A673 (cell line): ENCODE data around the gene EFNA3. TPM values are rescaled to one million over a fixed set of nuclear protein-coding genes. Genes with fewer than 3 reads are reported as not detected.
A peak's percentile ranks its signal among the peaks of the same experiment; 100 is the strongest.

Experiments
- BruUV-seq: library from RNA; stranded (reverse); fragments of 400-500 nt; replicated peaks from 2 replicates; lab custom pipeline; 2021; lab: Mats Ljungman, UMichigan
- CTCF ChIA-PET: fragments of 300-600 bp; sonication (Branson Sonifier 250); formaldehyde crosslinking; loops from one replicate; lab custom pipeline; 2022; ENCODE audit warnings: antibody characterized with exemption; lab: Charles Lee
- POLR2A ChIA-PET: fragments of 300-600 bp; sonication (Branson Sonifier 250); formaldehyde crosslinking; loops from one replicate; lab custom pipeline; 2022; ENCODE audit warnings: antibody characterized with exemption; ENCODE audit not compliant: low non-redundant PET; lab: Charles Lee
- DNase-seq: peaks from one replicate; pipeline ENCODE4 v3.0.0-alpha.2; 2015; ENCODE audit warnings: low spot score
- H3K27ac ChIP-seq: fragments of 200-600 bp; sonication (generic); 2 replicates; pipeline ENCODE4 v1.5.1; 2016; ENCODE audit warnings: mixed run types, low read depth, mild to moderate bottlenecking, mixed read lengths, antibody characterized with exemption, low read length; ENCODE audit not compliant: poor library complexity, severe bottlenecking
- H3K27me3 ChIP-seq: fragments of 200-600 bp; sonication (generic); replicated peaks from 2 replicates; pipeline ENCODE4 v1.6.1; 2017; ENCODE audit warnings: mixed run types, low read depth, mild to moderate bottlenecking, mixed read lengths, antibody characterized with exemption, low read length; ENCODE audit not compliant: insufficient read depth, poor library complexity
- H3K36me3 ChIP-seq: fragments of 200-600 bp; sonication (generic); 2 replicates; pipeline ENCODE4 v1.6.1; 2016; ENCODE audit warnings: mixed run types, mild to moderate bottlenecking, mixed read lengths, antibody characterized with exemption, low read length; ENCODE audit not compliant: insufficient read depth, poor library complexity, severe bottlenecking
- H3K4me1 ChIP-seq: fragments of 200-600 bp; sonication (generic); 2 replicates; pipeline ENCODE4 v1.6.1; 2017; ENCODE audit warnings: mixed run types, mild to moderate bottlenecking, mixed read lengths, antibody characterized with exemption, low read length; ENCODE audit not compliant: insufficient read depth, poor library complexity, severe bottlenecking
- H3K4me3 ChIP-seq: fragments of 200-600 bp; sonication (generic); 2 replicates; pipeline ENCODE4 v1.5.1; 2016; ENCODE audit warnings: low read depth, mixed run types, mild to moderate bottlenecking, mixed read lengths, low read length; ENCODE audit not compliant: poor library complexity, severe bottlenecking
- H3K9me3 ChIP-seq: fragments of 200-600 bp; sonication (generic); 2 replicates; pipeline ENCODE4 v1.6.1; 2016; ENCODE audit warnings: mixed run types, low read depth, mild to moderate bottlenecking, mixed read lengths, antibody characterized with exemption, low read length; ENCODE audit not compliant: poor library complexity, severe bottlenecking
- EZH2 ChIP-seq: fragments of 200-600 bp; sonication (generic); IDR thresholded peaks from 2 replicates; pipeline ENCODE4 v1.6.1; 2017; ENCODE audit warnings: borderline replicate concordance, low read depth, mild to moderate bottlenecking, mixed read lengths, antibody characterized with exemption, low read length; ENCODE audit not compliant: poor library complexity, severe bottlenecking
- intact Hi-C: fragments of 100-400 bp; cut with micrococcal nuclease; formaldehyde crosslinking; loops from one replicate; pipeline ENCODE4 v1.10.0; 2022; ENCODE audit not compliant: unreplicated experiment
- total RNA-seq: library from RNA; stranded (reverse); gene quantifications from 2 replicates; pipeline ENCODE4 v1.2.3, GENCODE V29; 2021
- TF ChIP-seq, protein P1 (sequence below): fragments of 300-800, 200-600 bp; sonication (generic); conservative IDR thresholded peaks from 2 replicates; pipeline ENCODE4 v1.5.1; 2017; ENCODE audit warnings: low read depth, mild to moderate bottlenecking, antibody characterized with exemption, low read length, moderate library complexity, mixed read lengths

The EFNA3 gene
- total RNA-seq, 1 experiment from 2014 or later: 5.8 TPM

DNA sequence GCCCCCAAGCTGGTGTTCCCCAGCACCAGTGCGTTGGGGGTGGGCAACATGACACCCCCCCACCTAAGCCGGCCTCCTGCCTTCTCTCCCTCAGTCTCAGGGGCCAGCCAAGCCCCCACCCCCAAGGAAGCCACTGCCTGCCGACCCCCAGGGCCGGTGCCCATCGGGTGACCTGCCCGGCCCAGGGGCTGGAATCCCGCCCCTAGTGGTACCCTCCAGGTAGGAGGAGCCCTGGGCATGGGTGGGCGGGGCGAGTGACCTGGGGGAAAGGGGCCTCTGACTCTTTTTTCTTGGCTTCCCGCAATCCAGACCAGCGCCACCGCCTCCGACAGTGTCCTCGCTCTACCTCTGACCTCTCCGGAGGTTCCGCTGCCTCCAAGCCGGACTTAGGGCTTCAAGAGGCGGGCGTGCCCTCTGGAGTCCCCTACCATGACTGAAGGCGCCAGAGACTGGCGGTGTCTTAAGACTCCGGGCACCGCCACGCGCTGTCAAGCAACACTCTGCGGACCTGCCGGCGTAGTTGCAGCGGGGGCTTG lies 16.4 kb upstream of the EFNA3 start:
- H3K27ac ChIP-seq: no peak overlapping the region
- no TSS peak for BruUV-seq
- no peaks in the 10 kb centered on the region for H3K9me3 ChIP-seq
- POLR2A ChIA-PET: no interaction called here
- CTCF ChIA-PET: interaction anchor here (0.6 to 3.8 kb wide), 9 partner anchors 10 to 502 kb away, joined by 3 to 35 read pairs (median 4); partner anchors contain the start of genes ADAM15 and PBXIP1
- no peaks in the 10 kb centered on the region for H3K36me3 ChIP-seq
- no peaks in the 10 kb centered on the region for H3K27me3 ChIP-seq
- DNase-seq: no peak
- intact Hi-C loops: loop anchor here (5.0 kb wide), 3 partner anchors 100 to 580 kb away; partner anchors contain the start of genes PYGO2 and UBE2Q1
- H3K4me3 ChIP-seq: peak overlapping the region; percentile 81
- peaks cover 31% of the 10 kb centered on the region for H3K4me1 ChIP-seq
- TF ChIP-seq, protein P1, sequence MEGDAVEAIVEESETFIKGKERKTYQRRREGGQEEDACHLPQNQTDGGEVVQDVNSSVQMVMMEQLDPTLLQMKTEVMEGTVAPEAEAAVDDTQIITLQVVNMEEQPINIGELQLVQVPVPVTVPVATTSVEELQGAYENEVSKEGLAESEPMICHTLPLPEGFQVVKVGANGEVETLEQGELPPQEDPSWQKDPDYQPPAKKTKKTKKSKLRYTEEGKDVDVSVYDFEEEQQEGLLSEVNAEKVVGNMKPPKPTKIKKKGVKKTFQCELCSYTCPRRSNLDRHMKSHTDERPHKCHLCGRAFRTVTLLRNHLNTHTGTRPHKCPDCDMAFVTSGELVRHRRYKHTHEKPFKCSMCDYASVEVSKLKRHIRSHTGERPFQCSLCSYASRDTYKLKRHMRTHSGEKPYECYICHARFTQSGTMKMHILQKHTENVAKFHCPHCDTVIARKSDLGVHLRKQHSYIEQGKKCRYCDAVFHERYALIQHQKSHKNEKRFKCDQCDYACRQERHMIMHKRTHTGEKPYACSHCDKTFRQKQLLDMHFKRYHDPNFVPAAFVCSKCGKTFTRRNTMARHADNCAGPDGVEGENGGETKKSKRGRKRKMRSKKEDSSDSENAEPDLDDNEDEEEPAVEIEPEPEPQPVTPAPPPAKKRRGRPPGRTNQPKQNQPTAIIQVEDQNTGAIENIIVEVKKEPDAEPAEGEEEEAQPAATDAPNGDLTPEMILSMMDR: no peak
- TF ChIP-seq EZH2: no peak

- ChIA-PET POLR2A (no interaction called here), CTCF (interaction anchor here (0.8 to 3.8 kb wide), 2 partner anchors 16 to 22 kb away, joined by 3 to 35 read pairs; partner anchors contain the start of gene EFNA3)
- H3K4me3 ChIP-seq: peak overlapping the region; percentile 81
- peak; percentile 89 for DNase-seq
- BruUV-seq: no TSS peak
- H3K27ac ChIP-seq: no peak overlapping the region
- H3K9me3 ChIP-seq: no peaks in the 10 kb centered on the region
- H3K27me3 ChIP-seq: no peaks in the 10 kb centered on the region
- intact Hi-C loops: loop anchor here (1.0 to 5.0 kb wide), 4 partner anchors 21 to 581 kb away; partner anchors contain the start of genes PYGO2 and UBE2Q1
- peaks cover 31% of the 10 kb centered on the region for H3K4me1 ChIP-seq
- TF ChIP-seq EZH2: no peak
- TF ChIP-seq, protein P1: peak; percentile 89
- no peaks in the 10 kb centered on the region for H3K36me3 ChIP-seq
These were observed 15.8 kb upstream of the EFNA3 start for GRCh38 chr1:155062702-155063411.

GRCh38 chr1:155063550-155064110 lies 15.0 kb upstream of the EFNA3 start, which contains the start of gene EFNA4:
Gene EFNA4 (plus strand): TSS chr1:155063740. CDS start chr1:155063824, 84 bp downstream.
- POLR2A ChIA-PET: no interaction called here
- no peak for TF ChIP-seq EZH2
- TF ChIP-seq, protein P1: no peak
- no TSS peak for BruUV-seq

More at GRCh38 chr1:155063550-155064110, 15.0 kb upstream of the EFNA3 start, which contains the start of gene EFNA4:
- CTCF ChIA-PET: interaction anchor here (0.8 to 3.8 kb wide), 2 partner anchors 15 to 21 kb away, joined by 3 to 35 read pairs; partner anchors contain the start of gene EFNA3
- H3K36me3 ChIP-seq: no peaks in the 10 kb centered on the region
- peaks cover 31% of the 10 kb centered on the region for H3K4me1 ChIP-seq
- peak within 1 kb of the TSS; percentile 89 for H3K27ac ChIP-seq
- peak within 1 kb of the TSS; percentile 81 for H3K4me3 ChIP-seq
- DNase-seq: peak; percentile 96
- no peaks in the 10 kb centered on the region for H3K9me3 ChIP-seq
- H3K27me3 ChIP-seq: no peaks in the 10 kb centered on the region
- intact Hi-C loops: loop anchor here (1.0 to 5.0 kb wide), 4 partner anchors 21 to 581 kb away; partner anchors contain the start of genes PYGO2 and UBE2Q1
